Stomach (tissue), 9 donors: ENCODE measurements around the gene ANKS1A. TPM values are rescaled to one million over a fixed set of nuclear protein-coding genes. Genes with fewer than 3 reads are reported as not detected.

Source experiments
- DNase-seq, 2 donors: peaks; one replicate each; pipeline versions ENCODE4 v3.0.0 to v3.0.0-alpha.2; 2013 to 2019
- H3K27ac ChIP-seq, 5 donors: fragments of 200-600 bp in 4 of 5; sonication (generic) in 4 of 5; one replicate each; pipeline ENCODE4 v1.5.1; 2013 to 2019; ENCODE audit warnings: mild to moderate bottlenecking in 1 of 5, moderate library complexity in 1 of 5
- H3K27me3 ChIP-seq, 3 donors: fragments of 200-600 bp; sonication (generic); one replicate each; pipeline ENCODE4 v1.5.1; 2017 to 2019; ENCODE audit warnings: mixed run types in 1 of 3
- H3K36me3 ChIP-seq, 4 donors: fragments of 200-600 bp; sonication (generic); 1 replicate in 3 of 4; 2 replicates in 1 of 4; pipeline ENCODE4 v1.5.1; 2016 to 2019
- H3K4me1 ChIP-seq, 4 donors: fragments of 200-600 bp; sonication (generic); one replicate each; pipeline ENCODE4 v1.5.1; 2016 to 2019
- H3K4me3 ChIP-seq, 4 donors: fragments of 200-600 bp; sonication (generic) in 3 of 4; one replicate each; pipeline ENCODE4 v1.5.1; 2016 to 2019; ENCODE audit warnings: mild to moderate bottlenecking in 1 of 4
- H3K9me3 ChIP-seq, 4 donors: fragments of 200-600 bp; sonication (generic); one replicate each; pipeline ENCODE4 v1.5.1; 2016 to 2019
- CTCF ChIP-seq, 7 experiments: fragments of 450-650 bp in 4 of 7; fragments of 200-600 bp in 3 of 7; sonication (generic) in 3 of 7; IDR thresholded peaks; one replicate each; pipeline ENCODE4 v1.5.1; 2016 to 2019; ENCODE audit warnings: antibody characterized with exemption in 7 of 7, control low read depth in 2 of 7, mild to moderate bottlenecking in 1 of 7
- EP300 ChIP-seq: sonication (generic); formaldehyde crosslinking; IDR thresholded peaks from one replicate; pipeline ENCODE4 v1.6.1; 2017; ENCODE audit warnings: antibody characterized with exemption
- POLR2A ChIP-seq, 4 donors: fragments of 450-650 bp; IDR thresholded peaks; one replicate each; pipeline ENCODE4 v1.6.1; 2016; ENCODE audit warnings: antibody characterized with exemption in 4 of 4, control low read depth in 2 of 4, mild to moderate bottlenecking in 1 of 4, moderate library complexity in 1 of 4
- POLR2AphosphoS5 ChIP-seq, 3 donors: sonication (generic); formaldehyde crosslinking; IDR thresholded peaks; one replicate each; pipeline ENCODE4 v1.6.1; 2016; ENCODE audit warnings: antibody characterized with exemption in 3 of 3
- WGBS, 5 donors: extraction: QIAGEN DNeasy Blood & Tissue Kit in 3 of 5; methylation state at CpG; one replicate each; pipeline versions ENCODE4 v1.1.5 to v1.1.7; 2013 to 2018; 5-methylcytosine and 5-hydroxymethylcytosine counted together
- intact Hi-C: fragments of 100-400 bp; cut with DNase I; formaldehyde crosslinking; loops from one replicate; pipeline ENCODE4 v1.15.1; 2023; ENCODE audit warnings: low total_unique reads
- polyA plus RNA-seq, 3 donors: library from polyadenylated mRNA; stranded (reverse); fragments of 200-250 nt; gene quantifications; one replicate each; pipeline ENCODE4 v1.2.3, GENCODE V29; 2013
- total RNA-seq, 5 donors: library from RNA; depleted of rRNA; stranded (reverse); fragments of >200 nt; gene quantifications; one replicate each; pipeline versions ENCODE4 v1.1.0 to v1.2.3, GENCODE V29; 2014 to 2016
- donor health status: healthy with polysubstance abuse.
- donor health status: Bipolar disorder and iron deficiency.
- donor health status: healthy.

The ANKS1A gene
- total and polyA plus RNA-seq, 8 donors: 6.1 to 40.6 (median 21.5) TPM

GRCh38 chr6:35076997-35077712, 188.1 kb downstream of the ANKS1A start:
- Histone ChIP-seq H3K9me3 (no peaks in the 10 kb centered on the region), H3K27ac (no peak overlapping the region), H3K27me3 (no peaks in the 10 kb centered on the region), H3K4me1 (peaks cover 0 to 15% (median 5%) of the 10 kb centered on the region in 4 donors), H3K4me3 (no peak overlapping the region), H3K36me3 (peaks cover 61 to 99% (median 86%) of the 10 kb centered on the region in 4 donors)
- intact Hi-C loops: no loop called here
- TF ChIP-seq CTCF (IDR thresholded peaks at IDR 0.05) (no peak), EP300 (no peak), POLR2AphosphoS5 (IDR thresholded peaks at IDR 0.05) (no peak), POLR2A (IDR thresholded peaks at IDR 0.05) (no peak)
- WGBS, 5 donors: 83 to 90% (median 87%) methylated on average over 17 of the region's 17 CpGs
- DNase-seq: no peak

- no peak overlapping the region for H3K27ac ChIP-seq
- no peak for DNase-seq
- H3K36me3 ChIP-seq: peaks cover 66 to 99% (median 86%) of the 10 kb centered on the region in 4 donors
- intact Hi-C loops: no loop called here
- H3K4me3 ChIP-seq: no peak overlapping the region
- WGBS, 5 donors: 83 to 91% (median 85%) methylated on average over 4 to 11 of the region's 11 CpGs
- H3K27me3 ChIP-seq: no peaks in the 10 kb centered on the region
- H3K9me3 ChIP-seq: no peaks in the 10 kb centered on the region
- TF ChIP-seq CTCF (IDR thresholded peaks at IDR 0.05) (no peak), POLR2AphosphoS5 (IDR thresholded peaks at IDR 0.05) (no peak), POLR2A (IDR thresholded peaks at IDR 0.05) (no peak), EP300 (no peak)
- H3K4me1 ChIP-seq: peaks cover 0 to 19% (median 3%) of the 10 kb centered on the region in 4 donors
These were observed 188.7 kb downstream of the ANKS1A start for GRCh38 chr6:35077713-35078105.

GRCh38 chr6:35078226-35078850, 189.3 kb downstream of the ANKS1A start:
- DNase-seq: no peak
- H3K36me3 ChIP-seq: peaks cover 69 to 99% (median 86%) of the 10 kb centered on the region in 4 donors
- H3K27me3 ChIP-seq: no peaks in the 10 kb centered on the region
- no peak overlapping the region for H3K27ac ChIP-seq
- peaks cover 0 to 19% (median 3%) of the 10 kb centered on the region in 4 donors for H3K4me1 ChIP-seq
- H3K9me3 ChIP-seq: no peaks in the 10 kb centered on the region
- TF ChIP-seq EP300 (no peak), CTCF (IDR thresholded peaks at IDR 0.05) (no peak), POLR2AphosphoS5 (IDR thresholded peaks at IDR 0.05) (no peak), POLR2A (IDR thresholded peaks at IDR 0.05) (no peak)
- H3K4me3 ChIP-seq: no peak overlapping the region
- 90 to 97% (median 96%) methylated on average over 15 to 20 of the region's 20 CpGs for WGBS, 5 donors
- intact Hi-C loops: no loop called here

GRCh38 chr6:35078896-35079295, 189.8 kb downstream of the ANKS1A start:
- Histone ChIP-seq H3K27ac (peak overlapping the region in 1 of 5 donors; percentile 3), H3K4me1 (peaks cover 0 to 19% (median 3%) of the 10 kb centered on the region in 4 donors), H3K27me3 (no peaks in the 10 kb centered on the region), H3K36me3 (peaks cover 70 to 99% (median 87%) of the 10 kb centered on the region in 4 donors), H3K4me3 (no peak overlapping the region), H3K9me3 (no peaks in the 10 kb centered on the region)
- DNase-seq: no peak
- WGBS, 5 donors: 92 to 97% (median 94%) methylated on average over 7 to 11 of the region's 11 CpGs
- intact Hi-C loops: no loop called here
- TF ChIP-seq POLR2AphosphoS5 (IDR thresholded peaks at IDR 0.05): no peak
- TF ChIP-seq POLR2A (IDR thresholded peaks at IDR 0.05): no peak
- TF ChIP-seq CTCF (IDR thresholded peaks at IDR 0.05): no peak
- TF ChIP-seq EP300: no peak
